Activated CD4-positive, alpha-beta memory T cell treated with anti-CD3 and anti-CD28 coated beads for 36 hours (primary cell): Measurements from ENCODE around the gene LACRT. TPM values are rescaled to one million over a fixed set of nuclear protein-coding genes. Genes with fewer than 3 reads are reported as not detected.
"Not testable (repeated sequence)": the region's sequence is repeated elsewhere in the genome, so short reads cannot be mapped to it uniquely, and the experiment has no call there.

Experiments used
- CTCF ChIA-PET: fragments of 350-600 bp; sonication (Branson Sonifier 250); formaldehyde crosslinking; loops from one replicate; lab custom pipeline; 2021; ENCODE audit warnings: antibody characterized with exemption, inconsistent platforms; lab: Charles Lee
- POLR2A ChIA-PET: fragments of 350-600 bp; sonication (Branson Sonifier 250); formaldehyde crosslinking; loops from one replicate; lab custom pipeline; 2021; ENCODE audit warnings: antibody characterized with exemption; lab: Charles Lee
- DNase-seq: peaks from one replicate; pipeline ENCODE4 v3.0.0-alpha.2; 2020
- H3K27ac Mint-ChIP-seq: one replicate; pipeline ENCODE4 v1.8.0; 2021; ENCODE audit warnings: mixed read lengths
- H3K27me3 Mint-ChIP-seq: one replicate; pipeline ENCODE4 v1.8.0; 2021; ENCODE audit warnings: mixed read lengths
- H3K36me3 Mint-ChIP-seq: one replicate; pipeline ENCODE4 v1.8.0; 2021; ENCODE audit warnings: mixed read lengths
- H3K4me1 Mint-ChIP-seq: one replicate; pipeline ENCODE4 v1.8.0; 2021; ENCODE audit warnings: low read depth, mixed read lengths
- H3K4me3 Mint-ChIP-seq: one replicate; pipeline ENCODE4 v1.8.0; 2021; ENCODE audit warnings: mild to moderate bottlenecking, mixed read lengths
- H3K9me3 Mint-ChIP-seq: one replicate; pipeline ENCODE4 v1.8.0; 2021; ENCODE audit warnings: mixed read lengths
- intact Hi-C: fragments of 100-400 bp; cut with micrococcal nuclease; formaldehyde crosslinking; loops from one replicate; pipeline ENCODE4 v1.15.1; 2023
- total RNA-seq, 2 experiments: library from RNA; stranded (reverse); gene quantifications; one replicate each; pipeline ENCODE4 v1.2.3, GENCODE V29; 2021

Gene LACRT
- not detected for total RNA-seq

GRCh38 chr12:54634795-54635194, at the start of gene LACRT:
Gene LACRT (minus strand): TSS chr12:54634895. CDS start chr12:54634841, 54 bp downstream.
- H3K4me3 Mint-ChIP-seq, result no peak within 1 kb of the TSS
- H3K4me1 Mint-ChIP-seq, result no peaks in the 10 kb centered on the region
- intact Hi-C loops, result no loop called here
- peaks cover 7% of the 10 kb centered on the region for H3K27me3 Mint-ChIP-seq
- ChIA-PET POLR2A (no interaction called here), CTCF (no interaction called here)
- DNase-seq, result no peak
- no peaks in the 10 kb centered on the region for H3K36me3 Mint-ChIP-seq
- no peak within 1 kb of the TSS for H3K27ac Mint-ChIP-seq
- no peaks in the 10 kb centered on the region for H3K9me3 Mint-ChIP-seq

GRCh38 chr12:54683398-54683797, 48.7 kb upstream of the LACRT start:
- ChIA-PET CTCF (interaction anchor here (1.4 kb wide), 1 partner anchor 25 kb away, joined by 4 read pairs; no protein-coding TSS in a partner anchor), POLR2A (no interaction called here)
- Mint-ChIP-seq H3K27me3 (peaks cover 55% of the 10 kb centered on the region), H3K4me3 (no peak overlapping the region), H3K9me3 (peaks cover 4% of the 10 kb centered on the region), H3K4me1 (no peaks in the 10 kb centered on the region), H3K36me3 (no peaks in the 10 kb centered on the region), H3K27ac (no peak overlapping the region)
- intact Hi-C loops, result no loop called here
- no peak for DNase-seq

GRCh38 chr12:54682674-54683073, 48.0 kb upstream of the LACRT start:
- ChIA-PET POLR2A (no interaction called here), CTCF (no interaction called here)
- no peak overlapping the region for H3K4me3 Mint-ChIP-seq
- intact Hi-C loops, result no loop called here
- H3K36me3 Mint-ChIP-seq, result no peaks in the 10 kb centered on the region
- H3K4me1 Mint-ChIP-seq, result no peaks in the 10 kb centered on the region
- no peak overlapping the region for H3K27ac Mint-ChIP-seq
- H3K27me3 Mint-ChIP-seq, result peaks cover 50% of the 10 kb centered on the region
- peaks cover 4% of the 10 kb centered on the region for H3K9me3 Mint-ChIP-seq
- DNase-seq, result no peak

- ChIA-PET POLR2A (no interaction called here), CTCF (interaction anchor here (0.9 to 1.8 kb wide), 7 partner anchors 10 to 392 kb away, joined by 3 to 8 read pairs (median 3); no protein-coding TSS in a partner anchor)
- intact Hi-C loops, result no loop called here
- Mint-ChIP-seq H3K9me3 (no peaks in the 10 kb centered on the region), H3K27ac (no peak overlapping the region), H3K36me3 (no peaks in the 10 kb centered on the region), H3K4me3 (no peak overlapping the region), H3K4me1 (no peaks in the 10 kb centered on the region), H3K27me3 (peaks cover 37% of the 10 kb centered on the region)
- DNase-seq, result peak; percentile 42
Measured at GRCh38 chr12:54680374-54680773, 45.7 kb upstream of the LACRT start.

GRCh38 chr12:54678131-54678530, 43.4 kb upstream of the LACRT start:
- Mint-ChIP-seq H3K4me1 (no peaks in the 10 kb centered on the region), H3K4me3 (no peak overlapping the region), H3K27ac (no peak overlapping the region), H3K36me3 (no peaks in the 10 kb centered on the region), H3K27me3 (peaks cover 18% of the 10 kb centered on the region), H3K9me3 (no peaks in the 10 kb centered on the region)
- intact Hi-C loops, result no loop called here
- POLR2A ChIA-PET, result no interaction called here
- DNase-seq, result no peak
- CTCF ChIA-PET, result interaction anchor here (0.7 to 1.3 kb wide), 3 partner anchors 19 to 98 kb away, joined by 3 read pairs; no protein-coding TSS in a partner anchor

- ChIA-PET CTCF (no interaction called here), POLR2A (no interaction called here)
- Mint-ChIP-seq H3K27me3 (peaks cover 20% of the 10 kb centered on the region), H3K4me3 (no peak overlapping the region), H3K9me3 (no peaks in the 10 kb centered on the region), H3K36me3 (no peaks in the 10 kb centered on the region), H3K4me1 (no peaks in the 10 kb centered on the region), H3K27ac (no peak overlapping the region)
- intact Hi-C loops, result no loop called here
- DNase-seq, result no peak
Measured at GRCh38 chr12:54667945-54668344, 33.2 kb upstream of the LACRT start.

- CTCF ChIA-PET, result no interaction called here
Measured at GRCh38 chr12:54666008-54666407, 31.3 kb upstream of the LACRT start.

GRCh38 chr12:54665022-54665635, 30.4 kb upstream of the LACRT start:
- CTCF ChIA-PET, POLR2A ChIA-PET, H3K27me3 Mint-ChIP-seq, H3K4me3 Mint-ChIP-seq, H3K9me3 Mint-ChIP-seq, H3K27ac Mint-ChIP-seq, intact Hi-C loops, DNase-seq, H3K36me3 Mint-ChIP-seq, H3K4me1 Mint-ChIP-seq: not testable (repeated sequence)

More at GRCh38 chr12:54666008-54666407, 31.3 kb upstream of the LACRT start:
- intact Hi-C loops, result no loop called here
- Mint-ChIP-seq H3K9me3 (no peaks in the 10 kb centered on the region), H3K27me3 (peaks cover 11% of the 10 kb centered on the region), H3K27ac (no peak overlapping the region), H3K4me1 (no peaks in the 10 kb centered on the region), H3K4me3 (no peak overlapping the region), H3K36me3 (no peaks in the 10 kb centered on the region)
- no peak for DNase-seq
- POLR2A ChIA-PET, result no interaction called here

- H3K4me3 Mint-ChIP-seq, result no peak overlapping the region
- POLR2A ChIA-PET, result no interaction called here
- CTCF ChIA-PET, result no interaction called here
Measured at GRCh38 chr12:54663603-54664002, 28.9 kb upstream of the LACRT start.

GRCh38 chr12:54662026-54662425, 27.3 kb upstream of the LACRT start:
- no peaks in the 10 kb centered on the region for H3K36me3 Mint-ChIP-seq
- H3K27me3 Mint-ChIP-seq, result peaks cover 15% of the 10 kb centered on the region
- intact Hi-C loops, result no loop called here
- ChIA-PET POLR2A (no interaction called here), CTCF (interaction anchor here (1.1 kb wide), 1 partner anchor 18 kb away, joined by 3 read pairs; no protein-coding TSS in a partner anchor)
- H3K4me1 Mint-ChIP-seq, result no peaks in the 10 kb centered on the region
- no peak for DNase-seq
- no peaks in the 10 kb centered on the region for H3K9me3 Mint-ChIP-seq
- no peak overlapping the region for H3K27ac Mint-ChIP-seq
- H3K4me3 Mint-ChIP-seq, result no peak overlapping the region

More at GRCh38 chr12:54663603-54664002, 28.9 kb upstream of the LACRT start:
- Mint-ChIP-seq H3K9me3 (no peaks in the 10 kb centered on the region), H3K27me3 (peaks cover 9% of the 10 kb centered on the region), H3K36me3 (no peaks in the 10 kb centered on the region), H3K27ac (no peak overlapping the region), H3K4me1 (no peaks in the 10 kb centered on the region)
- intact Hi-C loops, result no loop called here
- no peak for DNase-seq

- ChIA-PET CTCF (interaction anchor here (1.1 kb wide), 1 partner anchor 17 kb away, joined by 3 read pairs; no protein-coding TSS in a partner anchor), POLR2A (no interaction called here)
- Mint-ChIP-seq H3K27ac (no peak overlapping the region), H3K27me3 (peaks cover 15% of the 10 kb centered on the region), H3K4me3 (no peak overlapping the region), H3K9me3 (no peaks in the 10 kb centered on the region), H3K36me3 (no peaks in the 10 kb centered on the region), H3K4me1 (no peaks in the 10 kb centered on the region)
- intact Hi-C loops, result no loop called here
- DNase-seq, result no peak
Measured at GRCh38 chr12:54661048-54661447, 26.4 kb upstream of the LACRT start.

- Mint-ChIP-seq H3K27me3 (peaks cover 12% of the 10 kb centered on the region), H3K9me3 (no peaks in the 10 kb centered on the region), H3K4me3 (no peak overlapping the region), H3K4me1 (no peaks in the 10 kb centered on the region), H3K36me3 (no peaks in the 10 kb centered on the region), H3K27ac (no peak overlapping the region)
- POLR2A ChIA-PET, result no interaction called here
- CTCF ChIA-PET, result interaction anchor here (0.7 kb wide), 1 partner anchor 461 kb away, joined by 3 read pairs; no protein-coding TSS in a partner anchor
- intact Hi-C loops, result no loop called here
- no peak for DNase-seq
Measured at GRCh38 chr12:54660320-54660962, 25.7 kb upstream of the LACRT start.
